ENCODE measurements around the gene CCDC196.

- TF ChIP-seq, protein P1, sequence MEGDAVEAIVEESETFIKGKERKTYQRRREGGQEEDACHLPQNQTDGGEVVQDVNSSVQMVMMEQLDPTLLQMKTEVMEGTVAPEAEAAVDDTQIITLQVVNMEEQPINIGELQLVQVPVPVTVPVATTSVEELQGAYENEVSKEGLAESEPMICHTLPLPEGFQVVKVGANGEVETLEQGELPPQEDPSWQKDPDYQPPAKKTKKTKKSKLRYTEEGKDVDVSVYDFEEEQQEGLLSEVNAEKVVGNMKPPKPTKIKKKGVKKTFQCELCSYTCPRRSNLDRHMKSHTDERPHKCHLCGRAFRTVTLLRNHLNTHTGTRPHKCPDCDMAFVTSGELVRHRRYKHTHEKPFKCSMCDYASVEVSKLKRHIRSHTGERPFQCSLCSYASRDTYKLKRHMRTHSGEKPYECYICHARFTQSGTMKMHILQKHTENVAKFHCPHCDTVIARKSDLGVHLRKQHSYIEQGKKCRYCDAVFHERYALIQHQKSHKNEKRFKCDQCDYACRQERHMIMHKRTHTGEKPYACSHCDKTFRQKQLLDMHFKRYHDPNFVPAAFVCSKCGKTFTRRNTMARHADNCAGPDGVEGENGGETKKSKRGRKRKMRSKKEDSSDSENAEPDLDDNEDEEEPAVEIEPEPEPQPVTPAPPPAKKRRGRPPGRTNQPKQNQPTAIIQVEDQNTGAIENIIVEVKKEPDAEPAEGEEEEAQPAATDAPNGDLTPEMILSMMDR (IDR thresholded peaks at IDR 0.05) = no peak
- TF ChIP-seq EP300 (IDR thresholded peaks at IDR 0.05) (no peak), POLR2A (IDR thresholded peaks at IDR 0.05) (no peak), POLR2AphosphoS5 (IDR thresholded peaks at IDR 0.05) (no peak)
Measured at GRCh38 chr14:66507181-66507721, 21.1 kb downstream of the CCDC196 start.
